HG02610 (cell line): Measurements from ENCODE around the gene TRAPPC1.

Experiments
- ATAC-seq: cut with Tn5 transposase; IDR thresholded peaks from one replicate; pipeline ENCODE4 v1.9.1; 2021; ENCODE audit warnings: mild to moderate bottlenecking, moderate library complexity; ENCODE audit not compliant: unreplicated experiment

The TRAPPC1 gene

GRCh38 chr17:7903154-7904103, 28.3 kb downstream of the TRAPPC1 start:
- ATAC-seq, result no peak

GRCh38 chr17:7897773-7898172, 34.0 kb downstream of the TRAPPC1 start:
- ATAC-seq, result no peak

GRCh38 chr17:7897090-7897489, 34.7 kb downstream of the TRAPPC1 start:
- ATAC-seq, result no peak

GRCh38 chr17:7894866-7895265, 36.9 kb downstream of the TRAPPC1 start:
- no peak for ATAC-seq

- ATAC-seq, result no peak
These were observed 37.5 kb downstream of the TRAPPC1 start for GRCh38 chr17:7894226-7894625.

- no peak for ATAC-seq
These were observed 38.4 kb downstream of the TRAPPC1 start for GRCh38 chr17:7893187-7893880.

- ATAC-seq, result no peak
These were observed 42.4 kb downstream of the TRAPPC1 start for GRCh38 chr17:7889166-7889955.

- ATAC-seq, result peak; percentile 4
These were observed 43.4 kb downstream of the TRAPPC1 start, which contains the start of gene CHD3 for GRCh38 chr17:7888184-7888920. CHD3 (plus strand) TSS chr17:7888789; CDS start chr17:7889001, 212 bp downstream.

GRCh38 chr17:7887482-7888183, 44.1 kb downstream of the TRAPPC1 start:
- ATAC-seq, result peak; percentile 58

- ATAC-seq, result no peak
These were observed 44.7 kb downstream of the TRAPPC1 start for GRCh38 chr17:7887038-7887481.

- no peak for ATAC-seq
These were observed 45.3 kb downstream of the TRAPPC1 start for GRCh38 chr17:7886227-7887037.

- no peak for ATAC-seq
These were observed 46.1 kb downstream of the TRAPPC1 start for GRCh38 chr17:7885367-7886226.

- ATAC-seq, result no peak
These were observed 47.0 kb downstream of the TRAPPC1 start for GRCh38 chr17:7884581-7885366.

- ATAC-seq, result no peak
These were observed 47.9 kb downstream of the TRAPPC1 start for GRCh38 chr17:7883781-7884386.

GRCh38 chr17:7882629-7883028, 49.1 kb downstream of the TRAPPC1 start:
- no peak for ATAC-seq

GRCh38 chr17:7882068-7882467, 49.7 kb downstream of the TRAPPC1 start:
- no peak for ATAC-seq
